HS-5 (cell line): ENCODE data around the gene RASAL2.
"Not testable (repeated sequence)": the region's sequence is repeated elsewhere in the genome, so short reads cannot be mapped to it uniquely, and the experiment has no call there.

Source experiments
- DNase-seq: peaks from one replicate; pipeline ENCODE4 v3.0.0-alpha.2; 2012; ENCODE audit warnings: low read depth

Gene RASAL2

GRCh38 chr1:178071811-178072210 is 22.1 kb upstream of the RASAL2 start:
- no peak for DNase-seq

GRCh38 chr1:178072326-178072725 is 21.6 kb upstream of the RASAL2 start:
- no peak for DNase-seq

GRCh38 chr1:178075333-178075732 is 18.6 kb upstream of the RASAL2 start:
- no peak for DNase-seq

GRCh38 chr1:178076607-178077006 is 17.3 kb upstream of the RASAL2 start:
- DNase-seq: no peak

- DNase-seq: no peak
These were observed 16.0 kb upstream of the RASAL2 start for GRCh38 chr1:178077917-178078316.

GRCh38 chr1:178086294-178086693 is 7.6 kb upstream of the RASAL2 start:
- no peak for DNase-seq

- DNase-seq: no peak
These were observed 7.1 kb upstream of the RASAL2 start for GRCh38 chr1:178086766-178087165.

- DNase-seq: no peak
These were observed 5.3 kb upstream of the RASAL2 start for GRCh38 chr1:178088651-178089050.

GRCh38 chr1:178091454-178091853 is 2.5 kb upstream of the RASAL2 start:
- DNase-seq: not testable (repeated sequence)

GRCh38 chr1:178091986-178092745 is 1.7 kb upstream of the RASAL2 start:
- DNase-seq: peak; percentile 29

- no peak for DNase-seq
These were observed 918 bp upstream of the RASAL2 start for GRCh38 chr1:178092878-178093493.

- DNase-seq: peak; percentile 81
These were observed 382 bp upstream of the RASAL2 start for GRCh38 chr1:178093494-178093950.

- peak; percentile 65 for DNase-seq
These were observed 1.1 kb downstream of the RASAL2 start for GRCh38 chr1:178094739-178095645.

- no peak for DNase-seq
These were observed 2.5 kb downstream of the RASAL2 start for GRCh38 chr1:178096421-178096820.

GRCh38 chr1:178098262-178098661 is 4.4 kb downstream of the RASAL2 start:
- no peak for DNase-seq

GRCh38 chr1:178101266-178101630 is 7.3 kb downstream of the RASAL2 start:
- no peak for DNase-seq

GRCh38 chr1:178101654-178102053 is 7.8 kb downstream of the RASAL2 start:
- no peak for DNase-seq

GRCh38 chr1:178102218-178102617 is 8.3 kb downstream of the RASAL2 start:
- no peak for DNase-seq

GRCh38 chr1:178107823-178108222 is 13.9 kb downstream of the RASAL2 start:
- DNase-seq: no peak

GRCh38 chr1:178109348-178110143 is 15.6 kb downstream of the RASAL2 start:
- DNase-seq: peak; percentile 38

GRCh38 chr1:178115260-178115659 is 21.4 kb downstream of the RASAL2 start:
- DNase-seq: no peak

- DNase-seq: no peak
These were observed 24.6 kb downstream of the RASAL2 start for GRCh38 chr1:178118524-178118923.
